SHP77 (cell line): ENCODE data around the gene KDM2A.
"Not testable (repeated sequence)": the region's sequence is repeated elsewhere in the genome, so short reads cannot be mapped to it uniquely, and the experiment has no call there.

Source experiments
- DNase-seq, 2 experiments: peaks; one replicate each; lab custom pipeline; 2025; lab: John Stamatoyannopoulos, UW

Gene KDM2A

DNA sequence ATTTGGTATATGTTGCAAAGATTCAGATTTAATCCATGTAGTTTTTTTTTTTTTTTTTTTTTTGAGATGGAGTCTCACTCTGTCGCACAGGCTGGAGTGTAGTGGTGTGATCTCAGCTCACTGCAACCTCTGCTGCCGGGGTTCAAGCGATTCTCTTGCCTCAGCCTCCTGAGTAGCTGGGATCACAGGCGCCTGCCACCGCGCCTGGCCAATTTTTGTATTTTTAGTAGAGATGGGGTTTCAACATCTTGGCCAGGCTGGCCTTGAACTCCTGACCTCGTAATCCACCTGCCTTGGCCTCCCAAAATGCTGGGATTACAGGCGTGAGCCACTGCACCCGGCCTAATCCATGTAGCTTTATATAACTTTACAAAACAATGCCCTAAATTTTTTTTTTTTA, 49.8 kb downstream of the KDM2A start:
- not testable (repeated sequence) for DNase-seq

- no peak for DNase-seq
These were observed 55.2 kb downstream of the KDM2A start for GRCh38 chr11:67174311-67174710.

- DNase-seq = no peak
These were observed 58.6 kb downstream of the KDM2A start for GRCh38 chr11:67177399-67178281.

- DNase-seq = no peak
These were observed 59.4 kb downstream of the KDM2A start for GRCh38 chr11:67178421-67178820.

- DNase-seq = no peak
These were observed 59.8 kb downstream of the KDM2A start for GRCh38 chr11:67178878-67179277.

DNA sequence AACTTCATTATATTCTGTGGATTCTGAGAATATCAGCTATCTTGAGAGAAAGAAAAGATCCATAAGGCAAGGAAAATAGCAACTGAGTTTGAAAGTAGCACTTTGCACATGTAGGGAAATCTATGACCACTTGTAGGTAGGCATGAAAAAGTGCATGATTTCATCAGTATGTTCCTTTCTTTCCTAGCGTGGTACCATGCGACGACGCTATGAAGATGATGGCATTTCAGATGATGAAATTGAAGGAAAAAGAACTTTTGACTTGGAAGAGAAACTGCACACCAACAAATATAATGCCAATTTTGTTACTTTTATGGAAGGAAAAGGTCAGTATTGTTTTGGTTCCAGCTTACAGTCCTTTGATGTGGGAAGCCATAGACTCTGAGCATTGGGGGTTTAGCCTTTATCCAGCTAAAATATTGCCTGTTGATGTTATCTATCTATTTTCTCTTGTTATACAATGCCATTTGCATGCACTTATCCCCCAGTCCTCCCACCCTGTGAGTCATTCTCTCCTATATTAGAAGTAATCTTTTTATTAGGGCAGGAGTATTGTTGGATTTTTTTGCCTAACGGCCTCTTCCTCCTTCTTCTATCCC, 60.9 kb downstream of the KDM2A start:
- DNase-seq = no peak

DNA sequence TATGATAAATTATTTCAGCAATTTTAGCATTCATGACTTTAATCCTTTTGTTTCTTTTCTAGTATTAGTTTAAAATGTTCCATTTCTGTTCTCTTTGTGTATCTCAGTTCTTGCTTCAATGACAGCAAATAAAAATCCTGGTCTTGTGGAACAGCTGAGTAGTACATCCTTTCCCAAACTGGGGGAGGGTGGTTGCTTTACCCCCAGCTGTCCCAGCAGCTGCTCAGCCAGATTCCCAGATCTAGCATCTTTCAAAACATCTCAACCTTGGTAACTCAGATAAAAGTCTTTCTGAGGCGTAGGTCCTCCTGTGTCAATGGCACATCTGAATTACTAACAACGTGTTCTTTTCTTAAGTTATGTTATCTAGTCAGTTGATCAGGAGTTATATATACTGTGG, 75.0 kb downstream of the KDM2A start:
- DNase-seq = no peak

DNA sequence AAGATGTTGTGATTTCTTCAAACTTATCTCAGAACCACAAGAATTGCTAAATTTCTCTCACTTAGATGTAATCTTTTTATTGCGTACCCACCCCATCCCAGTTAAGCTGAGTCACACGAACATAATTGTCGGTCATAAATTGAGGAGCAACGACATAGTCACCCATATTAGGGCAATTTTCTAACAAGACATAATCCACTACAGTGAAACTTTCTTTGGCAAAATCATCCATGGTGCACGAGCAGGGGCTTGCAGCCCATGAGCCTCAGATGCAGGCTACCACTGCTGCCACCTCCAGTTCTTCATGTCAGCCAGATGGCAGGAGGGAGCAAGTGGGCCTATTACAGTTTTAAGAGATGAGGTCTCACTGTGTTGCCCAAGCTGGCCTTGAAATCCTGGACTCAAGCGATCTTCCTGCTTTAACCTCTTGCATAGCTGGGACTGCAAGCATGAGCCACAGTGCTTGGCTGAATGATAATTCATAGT, 77.0 kb downstream of the KDM2A start:
- DNase-seq = no peak

DNA sequence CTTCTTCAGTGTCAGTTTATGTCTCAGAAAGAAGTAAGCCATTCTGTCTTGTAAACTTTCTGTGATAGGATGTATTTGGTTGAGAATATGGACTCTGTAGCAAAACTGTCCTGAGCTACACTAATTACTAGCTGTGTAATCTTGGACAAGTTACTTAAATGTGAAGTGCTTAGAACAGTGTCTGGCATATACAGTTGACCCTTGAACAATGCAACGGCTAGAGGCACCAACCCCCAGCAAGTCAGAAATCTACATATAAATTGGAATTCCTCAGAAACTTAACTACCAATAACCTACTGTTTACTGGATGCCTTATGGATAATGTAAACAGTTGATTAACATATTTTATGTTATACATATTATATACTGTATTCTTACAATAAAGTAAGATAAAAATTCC, 78.5 kb downstream of the KDM2A start:
- no peak for DNase-seq

GRCh38 chr11:67198781-67199180, 79.7 kb downstream of the KDM2A start:
- not testable (repeated sequence) for DNase-seq

DNA sequence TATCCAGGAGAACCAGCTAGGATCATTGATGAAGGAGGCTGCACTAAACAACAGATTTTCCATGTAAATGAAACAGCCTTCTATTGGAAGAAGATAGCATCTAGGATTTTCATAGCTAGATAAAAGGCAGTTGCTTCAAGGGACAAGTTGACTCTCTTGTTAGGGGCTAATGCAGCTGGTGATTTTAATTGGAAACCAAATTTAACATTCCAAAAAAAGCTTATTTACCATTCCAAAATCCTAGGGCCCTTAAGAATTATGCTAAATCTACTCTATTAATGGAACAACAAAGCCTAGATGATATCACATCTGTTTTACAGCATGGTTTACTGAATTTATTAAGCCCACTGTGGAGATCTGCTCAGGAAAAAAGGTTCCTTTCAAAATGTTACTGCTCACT, 80.7 kb downstream of the KDM2A start:
- no peak for DNase-seq

GRCh38 chr11:67202028-67202427, 83.0 kb downstream of the KDM2A start:
- no peak for DNase-seq

DNA sequence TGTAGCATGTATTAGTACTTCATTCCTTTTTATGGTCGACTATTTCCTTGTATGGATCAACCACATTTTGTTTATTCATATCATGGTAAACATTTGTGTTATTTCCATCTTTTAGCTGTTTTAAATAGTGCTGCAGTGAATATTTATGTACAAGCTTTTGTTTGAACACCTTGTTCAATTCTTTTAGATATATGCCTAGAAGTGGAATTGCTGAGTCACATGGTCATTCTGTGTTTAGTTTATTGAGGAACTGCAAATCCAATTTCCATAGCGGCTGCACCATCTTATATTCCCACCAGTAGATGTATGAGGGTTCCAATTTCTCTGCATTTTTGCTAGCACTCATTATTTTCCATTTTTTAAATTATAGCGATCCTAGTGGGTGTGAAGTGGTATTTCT, 85.8 kb downstream of the KDM2A start:
- DNase-seq = no peak

- not testable (repeated sequence) for DNase-seq
These were observed 90.2 kb downstream of the KDM2A start for GRCh38 chr11:67209222-67209621.

DNA sequence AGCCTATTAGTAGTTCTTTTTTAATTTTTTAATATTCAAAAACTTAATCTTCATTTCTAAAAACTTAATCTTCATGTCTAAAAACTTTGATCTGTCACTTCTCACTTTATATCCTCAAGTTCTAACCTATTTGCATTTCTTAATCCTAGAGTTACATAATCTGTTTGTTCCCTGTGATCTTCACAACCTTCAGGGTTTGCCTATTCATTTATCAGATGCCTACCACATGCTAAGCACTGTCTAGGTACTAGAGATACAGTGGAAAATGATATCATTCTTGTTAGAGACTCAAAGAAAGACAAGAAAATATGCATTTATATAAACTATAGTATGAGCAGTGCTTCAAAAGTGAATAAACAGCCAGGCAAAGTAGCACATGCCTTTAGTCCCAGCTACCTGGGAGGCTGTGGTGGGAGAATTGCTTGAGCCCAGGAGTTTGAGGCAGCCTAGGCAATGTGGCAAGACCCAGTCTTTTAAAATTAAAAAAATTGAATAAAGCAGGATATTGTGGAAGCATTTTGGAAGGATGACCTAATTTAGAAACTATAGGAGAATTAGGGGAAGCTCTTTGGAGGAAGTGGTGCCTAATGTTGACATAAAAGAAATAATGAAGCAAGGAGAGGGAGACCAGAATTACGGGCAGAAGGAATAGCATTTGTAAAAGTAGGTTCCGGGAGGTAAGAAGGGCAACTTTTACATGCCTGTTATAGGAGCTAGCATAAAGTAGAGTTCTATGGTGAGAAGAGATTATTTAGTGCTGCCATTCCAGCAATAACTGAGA, 92.8 kb downstream of the KDM2A start:
- DNase-seq = no peak

DNA sequence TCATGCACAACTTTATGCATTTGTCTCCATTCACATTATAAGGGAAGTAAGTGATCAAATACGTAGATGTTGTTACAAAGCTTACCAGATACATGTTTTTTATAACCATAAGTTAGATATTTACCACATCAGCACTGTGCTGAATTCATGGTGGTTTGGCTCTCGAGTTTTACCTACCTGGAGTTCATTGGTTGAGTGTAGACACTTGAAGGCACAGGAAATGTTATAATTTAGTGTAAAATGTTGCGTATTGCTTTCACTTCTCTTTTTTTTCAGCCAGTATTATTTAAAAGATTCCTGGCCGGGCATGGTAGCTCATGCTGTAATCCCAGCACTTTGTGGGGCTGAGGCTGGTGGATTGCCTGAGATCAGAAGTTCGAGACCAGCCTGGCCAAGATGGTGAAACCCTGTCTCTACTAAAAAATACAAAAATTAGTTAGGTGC, 94.1 kb downstream of the KDM2A start:
- DNase-seq = no peak

- DNase-seq = no peak
These were observed 108.7 kb downstream of the KDM2A start for GRCh38 chr11:67227726-67228125.

DNA sequence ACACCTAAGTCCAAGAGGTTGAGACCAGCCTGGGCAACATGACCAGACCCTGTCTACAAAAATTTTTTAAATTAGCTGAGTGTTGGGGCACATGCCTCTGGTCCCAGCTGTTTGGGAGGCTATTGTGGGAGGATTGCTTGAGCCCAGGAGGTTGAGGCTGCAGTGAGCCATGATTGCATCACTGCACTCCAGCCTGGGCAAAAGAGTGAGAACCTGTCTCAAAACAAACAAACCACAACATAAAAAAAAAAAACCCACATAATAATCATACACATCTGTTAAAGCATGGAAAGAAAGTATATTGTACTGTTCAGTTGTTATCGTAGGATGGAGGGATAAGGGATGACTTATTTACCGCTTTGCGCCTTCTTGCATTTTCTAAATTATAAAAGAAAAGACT, 111.3 kb downstream of the KDM2A start:
- no peak for DNase-seq

DNA sequence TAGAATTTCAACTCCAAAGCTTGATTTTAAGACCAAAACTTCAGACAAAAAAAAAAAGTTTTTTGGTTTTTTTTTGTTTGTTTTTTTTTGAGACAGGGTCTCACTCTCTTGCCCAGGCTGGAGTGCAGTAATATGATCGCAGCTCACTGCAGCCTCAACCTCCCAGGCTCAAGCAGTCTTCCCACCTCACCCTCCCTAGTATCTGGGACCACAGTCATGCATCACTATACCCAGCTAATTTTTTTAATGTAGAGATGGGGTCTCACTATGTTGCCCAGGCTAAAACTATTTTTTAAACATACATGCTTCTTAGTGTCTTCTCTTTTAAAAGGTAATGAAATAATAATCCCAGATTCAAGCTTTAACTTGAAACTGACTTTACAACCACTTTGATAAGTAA, 111.8 kb downstream of the KDM2A start:
- no peak for DNase-seq

GRCh38 chr11:67233584-67234190, 114.6 kb downstream of the KDM2A start:
- DNase-seq = no peak

- not testable (repeated sequence) for DNase-seq
These were observed 115.5 kb downstream of the KDM2A start for GRCh38 chr11:67234571-67234970.

DNA sequence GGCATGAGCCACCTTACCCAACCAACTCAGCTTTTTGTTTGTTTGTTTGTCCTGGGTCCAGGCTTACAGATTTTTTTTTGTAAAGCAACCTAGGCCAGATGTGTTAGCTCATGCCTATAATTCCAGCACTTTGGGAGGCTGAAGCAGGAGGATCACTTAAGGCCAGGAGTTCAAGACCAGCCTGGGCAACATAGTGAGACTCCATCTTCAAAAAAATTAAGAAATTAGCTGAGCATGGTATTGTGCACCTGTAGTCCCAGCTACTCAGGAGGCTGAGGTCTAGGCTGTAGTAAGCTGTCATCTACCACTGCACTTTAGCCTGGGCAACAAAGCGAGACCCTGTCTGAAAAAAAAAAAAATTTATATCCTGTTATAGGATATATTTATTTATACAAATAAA, 118.5 kb downstream of the KDM2A start:
- DNase-seq = no peak
